GM12875 (cell line): ENCODE data around the gene FECH.
"Not testable (repeated sequence)": the region's sequence is repeated elsewhere in the genome, so short reads cannot be mapped to it uniquely, and the experiment has no call there.

Source experiments
- H3K4me3 ChIP-seq: one replicate; pipeline ENCODE4 v1.5.1; 2011; ENCODE audit warnings: low read depth, low read length, control low read depth
- TF ChIP-seq, protein P1 (sequence below): IDR thresholded peaks from 2 replicates; pipeline ENCODE4 v1.5.1; 2011; ENCODE audit warnings: low read depth, mild to moderate bottlenecking, control low read depth, inconsistent platforms, low read length, moderate library complexity, borderline replicate concordance; ENCODE audit not compliant: insufficient read depth

FECH gene

DNA sequence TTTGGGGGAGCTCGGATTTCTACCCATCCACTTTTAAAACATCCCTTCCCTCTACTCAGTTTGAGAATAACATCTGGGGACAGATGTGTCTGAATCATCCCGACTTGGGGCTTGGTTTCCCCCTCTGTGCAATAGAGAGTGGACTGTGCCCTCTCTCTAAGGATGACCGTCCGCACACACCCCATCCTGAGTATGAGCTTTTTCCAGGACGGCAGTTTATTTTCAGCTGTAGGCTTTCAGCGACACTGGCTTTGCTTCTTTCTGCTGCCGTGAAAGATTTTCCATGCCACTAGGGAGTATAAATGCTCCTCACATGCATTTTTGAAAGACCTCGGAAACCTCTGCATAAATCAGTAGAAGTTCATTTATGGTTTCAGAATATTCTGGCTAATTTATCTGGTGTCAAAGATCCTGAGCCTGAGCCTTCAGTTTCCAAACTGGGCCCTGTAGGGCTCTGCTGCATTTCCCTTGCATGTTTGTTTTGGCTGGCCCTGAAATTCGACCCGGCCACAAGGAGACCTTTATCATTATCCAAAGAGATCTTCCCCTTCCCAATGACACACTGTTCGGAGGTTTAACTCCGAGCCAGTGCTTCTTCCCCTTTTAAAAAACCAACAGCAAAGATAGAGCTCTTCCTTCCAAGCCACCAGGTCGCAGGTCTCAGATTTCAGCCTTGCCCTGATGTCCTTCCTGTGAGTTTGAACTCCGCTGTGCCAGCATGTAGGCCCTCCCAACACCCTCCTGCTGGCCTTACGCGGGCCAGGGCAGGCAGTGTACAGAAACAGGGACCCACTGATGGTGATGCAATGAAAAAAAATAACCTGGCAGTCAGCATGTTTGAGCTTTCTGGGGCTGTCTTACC is 53.3 kb downstream of the FECH start:
- H3K4me3 ChIP-seq, result no peak overlapping the region
- TF ChIP-seq, protein P1, sequence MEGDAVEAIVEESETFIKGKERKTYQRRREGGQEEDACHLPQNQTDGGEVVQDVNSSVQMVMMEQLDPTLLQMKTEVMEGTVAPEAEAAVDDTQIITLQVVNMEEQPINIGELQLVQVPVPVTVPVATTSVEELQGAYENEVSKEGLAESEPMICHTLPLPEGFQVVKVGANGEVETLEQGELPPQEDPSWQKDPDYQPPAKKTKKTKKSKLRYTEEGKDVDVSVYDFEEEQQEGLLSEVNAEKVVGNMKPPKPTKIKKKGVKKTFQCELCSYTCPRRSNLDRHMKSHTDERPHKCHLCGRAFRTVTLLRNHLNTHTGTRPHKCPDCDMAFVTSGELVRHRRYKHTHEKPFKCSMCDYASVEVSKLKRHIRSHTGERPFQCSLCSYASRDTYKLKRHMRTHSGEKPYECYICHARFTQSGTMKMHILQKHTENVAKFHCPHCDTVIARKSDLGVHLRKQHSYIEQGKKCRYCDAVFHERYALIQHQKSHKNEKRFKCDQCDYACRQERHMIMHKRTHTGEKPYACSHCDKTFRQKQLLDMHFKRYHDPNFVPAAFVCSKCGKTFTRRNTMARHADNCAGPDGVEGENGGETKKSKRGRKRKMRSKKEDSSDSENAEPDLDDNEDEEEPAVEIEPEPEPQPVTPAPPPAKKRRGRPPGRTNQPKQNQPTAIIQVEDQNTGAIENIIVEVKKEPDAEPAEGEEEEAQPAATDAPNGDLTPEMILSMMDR, result no peak

DNA sequence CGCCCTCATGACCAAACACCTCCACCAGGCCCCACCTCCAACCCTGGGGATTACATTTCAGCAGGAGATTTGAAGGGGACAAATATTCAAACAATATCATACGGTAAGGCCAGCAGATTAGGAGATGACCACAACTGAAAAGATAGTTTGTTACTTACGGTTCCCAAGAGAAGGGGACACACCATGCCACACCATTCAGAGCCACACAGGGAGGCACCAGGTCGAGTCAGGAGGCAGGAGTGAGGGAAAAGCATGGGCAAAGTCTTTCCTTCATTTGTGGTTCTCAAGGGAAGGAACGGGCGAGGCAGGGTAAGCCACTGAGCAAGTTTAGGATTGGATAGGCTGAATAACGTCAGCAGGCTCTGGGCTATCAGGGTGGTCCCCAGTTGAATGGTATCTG is 57.4 kb downstream of the FECH start:
- TF ChIP-seq, protein P1, result no peak

DNA sequence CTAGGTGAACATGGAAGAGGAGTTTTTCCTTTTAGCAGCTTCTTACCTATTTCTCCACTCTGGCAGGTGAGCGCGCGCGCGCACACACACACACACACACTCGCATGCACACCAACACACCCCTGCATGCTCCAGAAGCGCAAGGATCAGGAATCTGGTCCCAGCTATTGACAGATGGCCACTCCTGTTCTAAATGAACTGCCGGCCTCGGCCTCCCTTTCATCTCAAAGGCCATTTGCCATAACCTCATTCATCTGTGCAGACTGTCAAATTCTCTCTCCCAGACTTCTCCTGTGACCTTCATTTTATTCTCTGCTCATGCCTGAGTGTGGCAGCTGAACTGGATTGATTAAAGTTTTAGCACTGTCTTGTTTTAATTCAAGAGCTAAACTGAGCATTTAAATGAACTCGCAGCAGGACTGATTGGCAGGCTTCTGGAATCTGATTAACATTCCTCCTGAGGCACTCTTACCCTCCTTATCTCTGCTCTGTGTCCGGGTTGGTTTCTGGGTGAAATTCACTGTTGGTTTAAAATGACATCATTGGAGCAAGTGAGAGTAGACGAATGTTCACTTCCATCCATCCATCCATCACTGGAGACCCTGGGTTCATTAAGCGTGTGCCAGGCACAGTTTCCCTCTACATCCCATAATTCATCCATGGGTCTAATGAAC is 58.8 kb downstream of the FECH start:
- H3K4me3 ChIP-seq, result no peak overlapping the region
- TF ChIP-seq, protein P1, result no peak

More for the DNA sequence above, 57.4 kb downstream of the FECH start:
- H3K4me3 ChIP-seq, result no peak overlapping the region

DNA sequence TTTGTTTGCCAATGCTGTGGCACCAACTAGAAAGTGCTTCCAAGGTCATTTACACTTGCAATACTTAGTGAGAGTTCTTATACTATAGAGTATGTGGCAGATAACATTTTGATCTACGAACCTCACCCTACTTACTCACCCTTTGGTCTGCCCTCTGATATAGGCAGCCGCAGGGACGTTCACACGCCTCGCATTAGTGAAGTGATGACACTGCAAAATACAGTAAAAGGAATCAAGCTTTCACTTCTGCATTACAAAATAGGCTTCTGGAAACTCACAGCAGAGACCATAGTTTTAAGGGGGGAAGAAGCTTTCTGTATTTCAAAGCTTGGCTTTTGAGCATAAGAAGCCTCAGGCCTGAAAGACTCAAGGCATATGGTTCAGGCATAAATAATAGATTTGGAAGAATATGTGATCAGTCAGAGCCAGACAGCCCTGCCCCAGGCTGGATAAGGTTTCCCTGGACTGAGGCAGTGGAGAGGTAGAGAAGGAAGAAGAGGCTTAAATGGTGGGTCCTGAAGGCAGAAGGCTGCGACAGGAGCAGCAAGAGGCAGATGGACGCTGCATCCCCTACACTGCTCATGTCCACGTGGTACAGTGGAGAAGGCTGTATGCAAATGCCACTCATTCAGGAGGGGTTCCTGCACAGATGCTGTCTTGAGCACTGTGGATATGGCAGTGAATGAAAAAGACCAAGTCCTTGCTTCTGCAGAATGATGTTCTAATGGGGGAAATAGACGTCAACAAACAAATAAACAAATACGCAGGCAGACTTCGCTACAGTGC is 63.1 kb downstream of the FECH start:
- H3K4me3 ChIP-seq, result no peak overlapping the region
- TF ChIP-seq, protein P1, result no peak

DNA sequence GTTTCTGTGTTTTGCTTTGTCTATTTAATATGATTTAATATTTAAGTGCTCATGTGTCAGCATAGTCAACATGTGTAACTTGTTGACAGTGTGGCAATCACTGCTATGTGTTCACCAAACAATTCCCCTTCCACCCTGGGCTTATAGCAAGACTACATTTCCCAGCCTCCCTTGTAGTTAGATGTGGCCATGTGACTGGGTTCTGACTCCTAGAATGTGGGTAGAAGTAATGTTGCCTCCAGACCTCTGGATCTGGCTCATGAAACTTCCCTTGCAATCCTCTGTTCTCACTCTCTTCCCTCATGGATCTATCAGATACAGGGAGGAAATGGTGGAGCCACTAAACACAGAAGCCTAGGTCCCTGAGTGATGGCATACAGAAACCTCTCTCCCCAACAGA is 64.2 kb downstream of the FECH start:
- H3K4me3 ChIP-seq, result not testable (repeated sequence)

DNA sequence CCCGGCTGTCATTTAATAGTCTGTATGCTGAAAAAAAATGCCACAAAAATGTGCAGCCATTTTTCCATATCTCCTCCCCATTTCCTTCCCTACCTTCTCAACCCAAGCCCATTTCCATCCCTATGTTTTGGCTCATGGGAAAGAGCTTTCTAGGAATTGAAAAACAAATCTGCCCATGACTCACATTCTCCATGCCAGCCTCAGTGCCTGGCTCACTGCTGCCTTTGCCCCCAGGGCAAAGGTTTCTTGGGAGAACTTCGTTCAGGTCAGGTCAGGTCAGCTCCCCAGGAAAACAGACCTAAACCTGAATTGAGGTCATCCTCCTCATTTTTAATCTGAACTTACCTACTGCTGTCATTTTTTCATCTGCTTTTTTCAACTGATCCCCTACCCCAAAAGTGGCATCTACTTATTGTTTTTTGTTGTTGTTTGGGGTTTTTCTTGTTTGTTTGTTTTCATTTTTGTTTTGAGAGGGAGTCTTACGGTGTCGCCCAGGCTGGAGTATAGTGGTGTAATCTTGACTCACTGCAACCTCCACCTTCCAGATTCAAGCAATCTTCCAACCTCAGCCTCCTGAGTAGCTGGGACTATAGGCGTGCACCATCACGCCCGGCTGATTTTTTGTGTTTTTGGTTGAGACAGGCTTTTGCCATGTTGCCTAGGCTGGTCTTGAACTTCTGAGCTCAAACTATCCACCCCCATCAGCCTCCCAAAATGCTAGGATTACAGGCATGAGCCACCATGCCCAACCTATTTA is 66.7 kb downstream of the FECH start:
- H3K4me3 ChIP-seq, result no peak overlapping the region
- TF ChIP-seq, protein P1, result no peak

DNA sequence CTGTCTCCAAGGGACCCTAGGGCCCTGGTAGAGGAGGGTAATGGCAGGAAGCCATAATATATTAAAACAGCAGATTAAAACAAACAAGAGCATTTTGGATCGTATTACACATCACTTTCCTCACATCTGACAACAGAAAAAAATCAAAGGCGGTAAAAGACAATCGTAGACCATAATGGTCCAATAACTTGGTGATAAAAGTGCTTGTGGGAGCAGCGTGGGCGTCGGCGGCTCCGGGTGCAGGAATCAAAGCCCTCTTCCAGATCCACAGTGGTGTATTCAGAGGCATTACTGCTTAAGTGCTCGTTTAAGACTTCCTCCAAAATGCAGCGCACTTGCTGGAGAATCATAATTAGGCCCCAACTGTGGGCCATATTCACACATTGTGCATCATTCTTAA is 68.0 kb downstream of the FECH start:
- TF ChIP-seq, protein P1, result no peak
- no peak overlapping the region for H3K4me3 ChIP-seq
